Activated T-helper 9 cell treated with anti-CD3 and anti-CD28 coated beads, Interleukin-2, amount 50 U/mL, for 16 hours (primary cell): ENCODE data around the gene ERG.

Experiments used
- DNase-seq: peaks from one replicate; pipeline ENCODE4 v3.0.0-alpha.2; 2020; ENCODE audit warnings: low read depth

Gene ERG

GRCh38 chr21:38389354-38389676 is 109.0 kb downstream of the ERG start:
- no peak for DNase-seq

DNA sequence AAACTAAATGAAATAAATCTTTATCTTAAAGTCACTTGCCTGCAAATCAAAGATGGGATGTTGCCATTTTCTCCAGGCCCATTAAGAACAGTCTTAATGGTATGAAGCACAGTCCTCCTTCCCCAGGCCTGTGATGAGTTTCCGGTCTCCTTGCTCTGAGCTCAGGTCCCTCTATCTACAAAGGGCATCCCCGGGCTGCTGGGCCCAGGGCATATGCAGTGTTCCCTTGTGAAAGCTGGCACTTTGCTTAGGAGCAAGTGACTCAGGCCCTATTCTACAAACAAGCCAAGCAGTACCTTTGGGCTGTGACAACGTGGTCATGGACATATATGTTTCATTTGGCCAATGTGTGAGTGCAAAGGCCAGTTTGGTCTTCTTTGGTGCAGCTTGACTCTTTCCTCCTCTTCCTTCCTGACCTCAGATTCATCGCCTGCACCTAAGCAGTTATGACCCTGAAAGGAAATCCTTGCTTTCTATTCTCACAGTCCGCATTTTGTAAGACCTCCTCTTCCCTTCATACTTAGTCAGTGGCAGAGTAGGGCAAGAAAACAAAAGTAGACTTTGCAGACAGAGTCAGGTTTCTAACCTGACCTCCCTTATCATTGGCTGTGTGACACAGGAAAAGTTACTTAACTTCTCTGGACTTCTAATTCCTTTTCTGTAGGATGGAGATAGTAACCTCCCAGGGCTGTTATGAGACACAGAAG is 109.5 kb downstream of the ERG start:
- DNase-seq, result no peak

DNA sequence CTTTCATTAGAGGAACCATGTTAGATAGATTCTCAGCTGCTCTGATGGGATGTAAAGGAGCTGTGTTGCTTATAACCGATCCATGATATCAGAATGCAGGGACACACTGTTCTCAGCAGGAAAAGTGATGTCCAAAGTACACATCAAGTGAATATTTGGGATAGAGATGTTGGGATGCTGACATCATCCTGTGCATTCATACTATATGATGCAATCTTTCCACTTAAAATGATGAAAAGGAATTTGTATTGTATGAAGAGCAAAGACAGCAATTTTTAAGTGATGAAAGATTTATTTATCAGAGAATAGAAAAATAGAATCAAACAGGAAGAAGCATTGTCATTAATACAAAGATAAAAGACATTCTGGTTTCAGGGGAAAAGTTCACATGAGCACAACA is 110.1 kb downstream of the ERG start:
- DNase-seq, result no peak

DNA sequence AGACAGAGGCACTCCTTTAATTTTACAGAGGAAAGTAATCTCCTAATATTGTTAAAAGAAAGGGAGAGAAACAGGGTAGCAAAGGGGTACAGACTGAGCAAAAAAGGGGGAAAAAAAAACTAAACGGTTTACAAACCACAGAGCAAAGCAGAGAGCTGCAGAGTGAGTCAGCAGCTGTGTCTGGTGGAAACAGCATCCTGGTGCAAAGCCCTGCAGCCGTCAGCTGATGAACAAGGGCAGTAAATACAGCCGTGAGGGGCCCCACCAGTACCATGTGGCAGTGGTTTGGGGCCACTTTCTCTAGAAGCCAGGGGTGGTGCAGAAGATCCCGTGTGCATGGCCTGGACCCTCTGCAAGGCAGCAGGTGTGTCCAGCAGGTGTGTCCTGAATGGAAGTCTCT is 111.3 kb downstream of the ERG start:
- DNase-seq, result no peak

DNA sequence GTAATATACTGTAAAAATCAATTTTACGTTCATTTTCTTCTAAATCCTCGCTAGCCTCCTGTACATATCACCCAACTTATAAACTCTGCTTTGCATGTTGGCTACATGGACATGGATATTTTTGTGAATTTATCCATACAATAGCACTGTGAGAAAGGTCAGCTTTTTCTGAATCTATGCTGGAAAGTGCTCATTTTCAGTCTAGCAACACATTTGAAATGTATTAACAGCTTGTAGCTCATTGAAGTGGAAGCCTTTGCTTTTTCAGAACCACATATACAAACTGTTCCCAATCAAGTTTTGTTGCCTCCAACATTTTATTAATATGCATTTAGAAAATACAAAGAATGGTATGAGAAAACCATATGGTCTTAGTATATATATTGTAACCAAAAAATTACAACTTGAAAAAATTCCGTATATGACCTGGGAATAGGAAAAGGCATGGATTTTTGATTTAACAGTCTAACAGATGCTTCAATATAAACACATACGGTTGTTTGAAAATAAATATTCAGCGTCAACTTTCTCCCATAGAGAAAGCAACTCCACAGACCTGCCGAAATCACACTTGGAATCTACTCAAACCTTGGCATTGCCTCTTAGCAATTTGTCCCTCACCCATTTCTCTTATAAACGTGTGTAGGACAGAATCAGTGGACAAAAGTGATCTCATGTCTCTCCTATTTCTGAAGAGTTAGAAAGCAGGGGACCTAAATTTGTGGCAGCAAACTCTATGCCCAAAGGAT is 112.7 kb downstream of the ERG start:
- DNase-seq, result no peak

DNA sequence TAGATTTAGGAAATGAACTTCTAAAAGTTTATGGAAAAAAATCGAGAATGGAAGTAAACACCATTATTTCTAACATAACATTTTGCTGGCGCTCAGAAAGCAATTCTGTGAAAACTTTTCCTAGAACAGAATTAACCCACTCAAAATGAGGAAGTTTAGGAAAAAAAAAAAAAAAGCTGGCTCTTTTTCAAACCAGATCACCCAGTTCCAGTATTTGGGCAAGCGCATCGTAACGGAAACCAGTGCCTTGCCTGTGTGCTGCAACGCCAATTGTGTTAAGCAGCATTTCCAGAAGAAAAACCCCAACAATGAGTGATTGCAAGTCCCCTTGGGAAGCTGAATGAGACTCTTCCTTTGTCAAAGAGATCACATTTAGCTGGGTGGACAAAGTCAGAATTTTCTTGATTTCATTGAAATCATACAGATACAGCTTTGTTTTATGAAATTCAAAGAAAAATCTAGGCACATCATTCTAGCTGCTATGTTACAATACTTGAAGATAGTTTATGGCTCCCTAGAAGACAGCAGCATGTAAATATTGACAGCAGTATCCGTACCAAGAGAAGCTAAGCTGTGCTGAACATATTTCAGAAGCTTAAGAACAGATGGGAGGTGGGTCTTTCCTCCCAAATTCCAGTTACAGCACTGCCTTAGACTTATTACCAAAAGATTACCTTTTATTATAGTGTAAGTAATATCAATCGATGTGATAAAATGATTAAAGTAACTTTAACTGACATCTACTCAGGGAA is 113.4 kb downstream of the ERG start:
- DNase-seq, result no peak

GRCh38 chr21:38384238-38384560 is 114.1 kb downstream of the ERG start:
- no peak for DNase-seq

DNA sequence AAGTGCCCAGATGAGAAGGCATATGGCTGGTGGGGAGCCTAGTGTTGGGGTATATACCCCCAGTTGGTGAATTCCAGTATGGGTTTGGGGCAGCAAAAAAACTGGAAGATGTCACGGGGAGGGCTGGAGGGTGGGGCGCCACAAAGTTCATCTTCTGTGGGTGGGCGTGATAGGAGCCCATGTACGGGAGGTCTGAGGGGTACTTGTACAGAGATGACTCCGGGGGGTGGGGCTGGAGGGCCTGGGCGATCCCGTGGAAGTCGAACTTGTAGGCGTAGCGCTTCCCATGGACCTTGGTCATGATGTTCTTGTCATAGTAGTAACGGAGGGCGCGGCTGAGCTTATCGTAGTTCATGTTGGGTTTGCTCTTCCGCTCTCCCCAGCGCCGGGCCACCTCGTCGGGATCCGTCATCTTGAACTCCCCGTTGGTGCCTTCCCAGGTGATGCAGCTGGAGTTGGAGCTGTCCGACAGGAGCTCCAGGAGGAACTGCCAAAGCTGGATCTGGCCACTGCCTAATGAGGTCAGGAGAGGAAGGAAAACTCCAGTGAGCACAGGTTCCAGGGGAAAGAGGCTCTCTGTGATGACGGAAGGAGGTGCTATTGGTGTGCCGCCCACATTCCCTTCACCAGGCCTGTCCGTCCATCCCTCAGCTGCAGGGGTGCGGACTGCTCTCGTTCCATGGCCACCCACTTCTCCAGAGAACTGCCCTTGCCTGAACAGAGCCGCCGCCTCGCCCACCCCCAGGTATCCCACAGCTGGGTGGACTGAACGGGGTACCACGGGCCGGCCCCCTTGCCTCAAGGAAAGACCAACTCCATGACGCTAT is 114.7 kb downstream of the ERG start:
- DNase-seq, result no peak

GRCh38 chr21:38380481-38381137 is 117.7 kb downstream of the ERG start:
- DNase-seq, result no peak

GRCh38 chr21:38379147-38379546 is 119.1 kb downstream of the ERG start:
- DNase-seq, result no peak

- DNase-seq, result no peak
Observed at GRCh38 chr21:38377165-38378088, 120.8 kb downstream of the ERG start.

DNA sequence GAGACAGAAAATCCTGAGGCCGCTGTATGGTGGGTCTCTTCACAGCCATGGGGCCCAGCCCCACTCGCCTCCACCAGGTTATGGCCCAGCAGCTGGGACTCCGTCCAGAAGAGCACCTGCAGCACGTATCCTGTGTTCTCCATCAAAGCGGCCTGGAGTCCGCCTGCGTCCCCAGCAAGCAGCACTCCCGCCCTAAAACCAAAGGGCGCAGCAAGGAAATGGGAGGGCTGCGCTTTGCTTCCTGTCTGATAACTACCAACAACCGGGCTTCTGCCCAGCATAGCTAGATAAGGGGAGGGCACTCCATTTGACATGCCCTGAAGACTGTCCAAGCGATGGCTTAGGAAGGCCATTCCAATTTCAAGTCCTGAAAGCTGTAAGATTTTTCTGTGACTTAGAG is 121.6 kb downstream of the ERG start:
- DNase-seq, result no peak

DNA sequence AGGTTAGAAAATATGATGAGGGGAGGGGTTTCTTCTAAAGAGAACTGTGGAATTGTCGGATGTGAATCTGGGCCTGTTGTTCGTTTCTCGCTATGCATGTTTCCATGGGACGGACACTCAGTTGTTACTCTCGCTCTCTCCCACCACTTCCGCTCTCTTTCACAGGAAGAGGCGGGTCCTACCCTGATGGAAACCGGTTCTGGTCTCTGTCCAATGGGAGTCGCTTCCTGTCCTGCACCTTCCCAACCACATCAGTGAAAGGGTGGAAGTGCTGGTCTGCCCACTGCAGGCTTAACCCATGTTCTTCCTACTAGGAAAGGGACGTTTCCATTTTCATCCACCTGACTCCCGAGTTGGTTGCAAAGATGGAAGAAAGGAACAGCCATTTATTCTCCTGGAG is 122.0 kb downstream of the ERG start:
- no peak for DNase-seq

- no peak for DNase-seq
Observed at GRCh38 chr21:38367646-38368045, 130.6 kb downstream of the ERG start.

- DNase-seq, result no peak
Observed at GRCh38 chr21:38365521-38365920, 132.8 kb downstream of the ERG start.

DNA sequence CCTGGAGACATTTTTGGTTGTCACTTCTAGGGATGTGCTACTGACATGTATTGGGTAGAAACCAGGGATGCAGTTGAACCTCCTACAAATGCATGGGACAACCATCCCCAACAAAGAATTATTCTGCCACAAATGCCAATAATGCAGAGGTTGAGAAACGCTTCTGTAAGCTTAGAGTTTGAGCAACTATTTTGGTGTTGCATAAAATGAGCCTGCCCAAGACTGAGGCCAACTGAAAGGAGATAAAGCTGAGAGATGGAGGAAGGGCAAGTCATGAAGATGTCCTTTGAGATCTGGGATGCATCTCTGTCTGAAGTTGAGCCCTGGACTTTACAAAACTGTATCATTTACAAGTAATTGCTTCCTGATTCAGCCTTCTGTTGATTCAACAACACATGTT is 134.6 kb downstream of the ERG start:
- DNase-seq, result no peak

DNA sequence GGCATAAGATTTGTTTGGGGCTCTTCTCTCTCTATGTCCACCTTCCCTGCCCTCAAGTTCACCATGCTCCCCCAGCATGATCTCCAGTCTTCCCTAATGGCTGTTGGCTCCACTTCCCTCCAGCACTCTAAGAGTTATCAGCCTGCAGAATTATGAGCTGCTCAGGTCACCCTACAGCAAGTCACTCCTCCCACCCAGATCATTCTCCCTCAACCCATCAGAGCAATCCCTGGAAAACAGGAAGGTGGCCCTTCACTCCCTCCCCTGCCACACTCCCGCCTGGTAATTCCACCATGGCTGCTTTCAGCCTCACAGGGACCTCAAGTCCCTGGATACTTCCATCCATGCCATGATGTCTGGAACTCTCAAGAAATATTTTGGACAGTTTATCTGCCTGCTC is 137.0 kb downstream of the ERG start:
- no peak for DNase-seq

DNA sequence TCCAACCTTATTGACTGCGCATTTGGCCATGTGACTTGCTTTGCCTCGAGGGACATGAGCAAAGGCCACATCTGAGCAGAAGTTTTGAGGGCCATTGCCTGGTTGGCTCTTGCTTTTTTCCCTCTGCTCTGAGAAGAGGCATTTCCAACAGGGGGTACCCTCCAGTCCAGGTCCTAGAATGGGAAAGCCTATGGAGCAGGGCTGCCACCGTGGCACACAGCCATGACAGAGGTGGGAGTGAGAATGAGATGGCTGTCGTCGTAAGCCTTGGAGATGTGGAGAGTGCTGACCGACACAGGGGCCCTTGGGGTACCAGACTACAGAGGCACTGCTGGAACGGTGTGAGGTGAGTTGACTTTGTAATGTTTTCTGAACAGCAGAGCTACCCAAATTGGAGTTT is 138.4 kb downstream of the ERG start:
- no peak for DNase-seq

DNA sequence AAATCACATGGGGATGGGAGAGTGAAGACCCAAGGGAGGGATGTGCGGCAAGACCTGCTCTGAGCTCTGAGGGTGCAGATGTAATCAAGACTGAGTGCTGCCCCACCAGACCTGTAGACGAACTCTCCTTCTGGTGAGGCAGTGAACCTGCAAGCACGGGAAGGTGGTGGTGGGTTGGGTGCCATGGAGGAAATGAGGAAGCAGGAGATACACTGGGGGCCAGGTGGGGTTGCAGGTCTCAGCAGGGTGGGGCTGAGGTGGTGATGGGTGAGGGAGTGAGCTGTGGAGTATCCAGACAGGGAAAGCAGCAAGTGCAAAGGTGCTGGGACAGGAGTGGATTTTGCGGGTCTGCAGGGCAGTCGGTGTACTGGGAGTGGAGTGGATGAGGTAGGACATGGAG is 139.2 kb downstream of the ERG start:
- no peak for DNase-seq

DNA sequence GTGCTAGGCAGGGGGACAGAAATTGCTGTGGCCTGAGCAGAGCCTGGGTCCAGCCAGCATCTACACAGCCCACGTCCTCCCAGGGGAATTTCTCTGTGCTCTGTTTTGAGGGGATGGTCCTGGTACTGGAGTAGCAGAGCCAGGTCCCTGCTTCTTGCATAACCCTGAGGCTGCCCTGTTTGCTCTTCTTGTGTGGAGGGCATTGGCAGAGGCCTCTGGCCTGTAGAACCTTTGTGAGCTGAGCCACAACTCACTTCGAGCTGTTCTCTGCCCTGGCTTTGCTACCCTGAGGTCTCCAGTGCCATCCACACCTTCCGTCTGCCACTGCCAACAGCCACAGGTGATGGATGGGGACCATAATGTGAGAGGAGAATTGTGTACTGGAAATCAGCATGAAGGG is 139.6 kb downstream of the ERG start:
- DNase-seq, result no peak

DNA sequence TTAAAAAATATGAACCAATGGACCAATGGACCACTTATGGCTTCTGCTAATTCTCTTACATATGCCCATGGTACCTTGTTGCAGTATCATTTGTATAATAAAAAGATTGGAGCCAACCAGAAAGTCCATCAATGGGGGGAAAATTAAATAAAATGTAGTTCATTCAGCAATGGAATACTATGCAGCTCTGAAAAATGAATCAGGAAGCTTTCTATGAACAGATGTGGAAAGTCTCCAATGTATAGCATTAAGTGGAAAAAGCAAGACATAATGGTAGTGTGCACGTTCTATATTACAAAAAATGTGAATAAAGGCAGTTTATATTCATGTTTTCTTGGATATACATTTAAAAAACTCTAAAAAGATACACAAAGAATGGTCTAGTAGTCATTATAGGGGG is 140.2 kb downstream of the ERG start:
- DNase-seq, result no peak
